NCI-H1092 treated with DMSO at 0.1 percent for 48 hours (cell line): ENCODE measurements around the gene BPNT1.
"Not testable (repeated sequence)": the region's sequence is repeated elsewhere in the genome, so short reads cannot be mapped to it uniquely, and the experiment has no call there.

ENCODE experiments used
- DNase-seq: peaks from one replicate; lab custom pipeline; 2025; lab: John Stamatoyannopoulos, UW

The BPNT1 gene

GRCh38 chr1:220077887-220078286 is 11.7 kb downstream of the BPNT1 start:
- no peak for DNase-seq

- DNase-seq: no peak
These were observed 12.5 kb downstream of the BPNT1 start for GRCh38 chr1:220076861-220077762.

DNA sequence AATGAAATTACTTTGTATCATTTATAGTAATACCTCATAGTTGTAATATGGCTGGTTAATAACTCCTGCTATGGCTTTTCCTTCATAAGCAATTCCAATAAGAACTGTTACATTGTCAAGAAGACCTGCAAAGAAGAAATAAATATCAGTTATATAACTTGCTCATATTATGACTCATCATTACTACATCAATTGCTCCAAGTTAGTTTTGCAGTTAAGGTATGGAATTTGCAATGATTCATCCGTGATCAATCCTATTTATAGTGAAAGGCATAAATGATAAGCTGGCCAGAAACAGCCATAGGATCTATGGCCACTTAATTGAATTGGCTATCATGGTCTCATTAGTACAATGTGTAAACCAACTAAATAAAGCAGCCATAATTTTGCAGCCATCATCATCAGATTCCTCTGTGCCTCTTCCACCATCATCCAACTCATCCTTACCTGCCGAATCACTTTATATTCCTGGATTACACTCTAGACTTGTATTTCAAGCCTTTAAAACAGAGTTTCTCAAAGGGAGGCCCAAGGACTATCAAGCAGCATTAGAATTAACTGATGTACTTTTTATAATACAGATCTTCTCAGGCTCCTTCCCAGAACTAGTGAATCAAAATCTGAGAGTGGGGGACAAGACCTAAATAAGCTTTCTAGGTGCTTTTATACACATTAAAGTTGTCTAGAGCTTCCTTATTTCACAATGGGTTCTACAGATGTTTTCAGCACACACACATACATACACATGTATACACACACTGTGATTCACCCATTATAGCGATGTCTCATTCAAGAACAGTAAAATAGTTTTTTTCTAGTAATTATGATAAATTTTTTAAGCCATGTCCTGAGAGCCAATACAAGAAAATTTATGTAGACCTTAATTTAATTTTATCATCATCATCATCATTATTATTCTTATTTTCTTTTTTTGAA is 22.1 kb downstream of the BPNT1 start:
- no peak for DNase-seq

DNA sequence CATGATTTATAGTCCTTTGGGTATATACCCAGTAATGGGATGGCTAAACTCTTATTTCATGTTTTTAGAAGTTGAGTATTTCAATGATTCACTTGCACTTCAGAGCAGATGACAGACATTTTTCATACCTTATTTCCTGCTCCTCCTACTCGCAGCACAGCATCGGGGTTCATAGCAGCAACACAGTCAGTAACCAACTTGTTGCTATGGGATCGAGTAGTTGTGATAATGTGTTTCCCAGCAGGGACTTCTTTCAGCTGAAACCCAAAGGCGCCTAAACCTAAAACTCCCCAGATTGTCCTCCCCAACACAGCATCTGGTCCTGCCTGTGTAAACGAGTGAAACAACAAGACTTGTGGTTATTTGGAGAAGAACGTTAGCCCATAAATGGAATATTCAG is 27.0 kb downstream of the BPNT1 start:
- no peak for DNase-seq

DNA sequence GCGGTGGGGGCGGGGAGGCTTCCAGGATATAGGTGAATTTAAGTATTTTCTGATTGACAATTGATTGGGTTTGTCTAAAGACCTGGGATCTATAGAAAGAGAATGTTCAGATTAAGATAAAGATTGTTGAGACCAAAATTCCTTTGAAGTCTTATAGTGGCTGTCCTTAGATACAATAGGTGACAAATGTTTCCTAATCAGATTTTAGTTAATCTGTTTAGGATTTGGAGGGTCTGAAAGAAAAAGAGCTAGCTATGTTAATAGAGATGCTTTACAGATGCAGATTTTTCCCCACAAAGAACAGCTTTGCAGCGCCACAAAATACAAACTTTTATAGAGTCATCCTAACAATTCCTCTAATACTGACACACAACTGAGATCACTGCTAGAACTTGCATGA is 28.7 kb downstream of the BPNT1 start:
- no peak for DNase-seq

DNA sequence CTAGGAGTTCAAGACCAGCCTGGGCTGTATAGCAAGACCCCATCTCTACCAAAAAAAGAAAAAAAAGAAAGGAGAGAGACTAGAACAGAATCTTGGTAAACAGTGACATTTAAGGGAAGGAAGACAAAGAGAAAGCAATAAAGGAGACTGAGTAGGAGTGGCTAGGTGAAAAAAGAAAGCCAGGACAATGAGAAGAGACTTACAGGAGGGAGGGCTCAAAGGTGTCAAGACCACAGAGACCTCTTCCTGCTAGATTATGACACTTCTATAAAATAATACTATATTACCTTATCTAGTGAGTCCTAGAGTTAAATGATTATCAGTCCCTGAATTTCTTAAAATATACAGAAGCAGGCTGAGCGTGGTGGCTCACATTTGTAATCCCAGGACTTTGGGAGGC is 33.2 kb downstream of the BPNT1 start:
- no peak for DNase-seq

- DNase-seq: peak; percentile 98
These were observed 43.3 kb downstream of the BPNT1 start, which contains the start of gene EPRS1 for GRCh38 chr1:220046052-220046930. Gene EPRS1, minus strand, starts transcription at chr1:220046505. Its CDS starts 117 bp downstream, at chr1:220046388.

GRCh38 chr1:220045356-220046051 is 44.1 kb downstream of the BPNT1 start:
- DNase-seq: no peak

DNA sequence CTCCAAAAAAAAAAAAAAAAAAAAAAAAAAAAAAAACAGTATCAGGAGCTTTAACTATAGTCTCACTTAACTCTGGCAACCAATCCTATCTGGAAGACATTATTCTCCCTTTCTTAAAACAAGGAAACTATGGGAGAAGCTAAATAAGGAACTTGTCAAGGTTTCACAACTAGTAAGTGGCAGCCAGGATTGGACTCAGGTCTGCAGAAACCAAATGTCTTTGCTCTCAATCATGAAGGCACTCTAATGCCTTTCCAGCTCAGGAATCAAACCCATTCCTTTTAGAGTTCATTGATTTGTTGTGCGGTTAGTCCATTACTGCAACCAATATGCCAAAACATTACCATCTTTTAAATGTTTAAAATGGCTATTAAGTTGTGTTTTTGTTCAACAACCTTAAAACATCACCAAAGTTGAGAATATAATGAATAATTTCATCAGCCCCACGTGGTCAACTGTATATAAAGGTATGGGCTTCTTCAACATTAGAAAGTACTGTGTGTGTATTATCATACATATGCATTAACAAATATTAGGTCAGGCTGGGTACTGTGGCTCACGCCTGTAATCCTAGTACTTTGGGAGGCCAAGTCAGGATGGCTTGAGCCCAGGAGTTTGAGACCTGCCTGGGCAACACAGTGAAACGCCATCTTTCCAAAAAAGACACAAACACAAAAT is 44.8 kb downstream of the BPNT1 start:
- no peak for DNase-seq

- DNase-seq: no peak
These were observed 45.9 kb downstream of the BPNT1 start for GRCh38 chr1:220043646-220044045.

- DNase-seq: no peak
These were observed 49.5 kb downstream of the BPNT1 start for GRCh38 chr1:220040028-220040596.

DNA sequence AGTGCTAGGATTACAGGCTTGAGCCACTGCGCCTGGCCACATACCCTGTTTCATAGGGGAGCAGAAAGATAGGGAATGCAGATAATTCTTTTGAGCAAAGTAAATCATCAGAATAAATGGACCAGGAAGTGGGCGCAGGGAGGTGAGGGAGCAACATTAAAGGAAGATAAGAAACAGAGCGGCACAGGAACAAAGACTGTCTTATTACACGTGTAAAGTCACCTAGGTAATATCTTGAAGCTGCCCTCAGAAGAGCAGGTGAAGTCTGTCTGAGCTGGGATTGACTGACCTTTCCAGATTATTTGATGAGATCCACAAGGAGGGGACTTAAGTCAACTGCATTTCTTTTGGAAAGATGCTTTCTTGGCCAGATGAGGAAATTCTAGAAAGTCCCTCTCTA is 50.9 kb downstream of the BPNT1 start:
- no peak for DNase-seq

DNA sequence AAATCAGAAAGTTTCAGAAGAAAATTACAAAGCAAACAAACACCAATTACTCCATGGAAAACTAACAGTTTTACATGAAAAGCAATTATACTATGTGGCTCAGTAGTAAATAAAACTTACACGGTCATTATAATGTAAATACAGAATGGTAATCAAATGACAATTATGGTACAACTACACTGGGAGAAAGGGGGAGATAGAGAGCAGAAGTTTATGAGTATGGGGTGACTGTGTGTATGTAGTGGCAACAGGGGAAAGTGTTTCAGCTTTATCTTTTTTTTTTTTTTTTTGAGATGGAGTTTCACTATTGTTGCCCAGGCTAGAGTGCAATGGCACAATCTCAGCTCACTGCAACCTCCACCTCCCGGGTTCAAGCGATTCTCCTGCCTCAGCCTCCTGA is 51.8 kb downstream of the BPNT1 start:
- not testable (repeated sequence) for DNase-seq

- DNase-seq: no peak
These were observed 56.7 kb downstream of the BPNT1 start for GRCh38 chr1:220032911-220033310.

DNA sequence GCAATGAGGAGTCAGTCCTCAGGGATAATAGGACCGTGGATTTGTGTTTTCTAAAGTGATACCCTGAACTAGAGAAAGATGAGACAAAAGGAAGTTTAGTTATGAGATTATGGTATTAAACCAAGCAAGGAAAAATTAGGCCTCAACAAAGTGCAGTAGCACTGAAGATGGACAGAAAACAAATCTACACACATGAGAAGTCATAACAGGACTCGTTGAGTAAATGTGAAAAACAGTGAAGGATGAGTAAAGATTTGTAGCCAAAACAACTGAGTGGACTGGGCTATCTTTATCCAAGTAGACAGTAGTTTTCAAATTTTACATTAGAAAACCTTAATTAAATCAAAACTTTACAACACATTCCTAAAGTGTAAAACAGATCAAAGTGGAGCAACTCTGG is 58.3 kb downstream of the BPNT1 start:
- no peak for DNase-seq

GRCh38 chr1:220028346-220028895 is 61.2 kb downstream of the BPNT1 start:
- no peak for DNase-seq

DNA sequence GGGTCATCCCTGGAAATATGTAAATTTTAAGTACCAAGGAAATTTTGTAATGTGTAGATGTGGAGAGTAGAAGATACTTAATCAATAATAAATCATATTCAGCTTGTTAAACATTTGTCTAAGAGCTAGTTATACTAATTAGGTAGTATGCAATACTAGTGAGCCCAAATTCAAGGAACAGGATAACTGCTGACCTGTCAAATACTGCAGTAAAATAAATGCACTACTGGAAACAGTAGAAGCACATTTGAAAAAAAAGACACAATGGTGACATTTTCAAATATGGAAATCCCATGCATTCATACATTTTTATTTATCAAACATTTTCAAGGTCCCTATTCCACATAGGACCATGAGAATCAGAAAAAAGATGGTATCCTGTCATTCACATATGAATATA is 70.5 kb downstream of the BPNT1 start:
- no peak for DNase-seq

GRCh38 chr1:220013497-220013896 is 76.1 kb downstream of the BPNT1 start:
- DNase-seq: no peak

- DNase-seq: no peak
These were observed 77.3 kb downstream of the BPNT1 start for GRCh38 chr1:220012259-220012658.

- no peak for DNase-seq
These were observed 78.0 kb downstream of the BPNT1 start for GRCh38 chr1:220011620-220012019.
